Brain microvascular endothelial cell (primary cell): Measurements from ENCODE around the gene PCNX3.

Experiments used
- DNase-seq: peaks from one replicate; pipeline ENCODE4 v3.0.0-alpha.2; 2020
- H3K27ac ChIP-seq: fragments of 250-450 bp; sonication (Bioruptor Pico); 2 replicates; pipeline ENCODE4 v1.5.1; 2020; ENCODE audit warnings: mild to moderate bottlenecking, moderate library complexity
- H3K27me3 ChIP-seq: fragments of 250-450 bp; sonication (Bioruptor Pico); replicated peaks from 2 replicates; pipeline ENCODE4 v1.5.1; 2020; ENCODE audit warnings: mild to moderate bottlenecking
- H3K36me3 ChIP-seq: fragments of 250-450 bp; sonication (Bioruptor Pico); replicated peaks from 2 replicates; pipeline ENCODE4 v1.5.1; 2020; ENCODE audit warnings: mild to moderate bottlenecking
- H3K4me3 ChIP-seq: 2 replicates; pipeline ENCODE4 v1.5.1; 2011; ENCODE audit warnings: low read depth, mild to moderate bottlenecking, control low read depth, low read length, moderate library complexity
- CTCF ChIP-seq: IDR thresholded peaks from 2 replicates; pipeline ENCODE4 v1.5.1; 2011; ENCODE audit warnings: low read depth, mild to moderate bottlenecking, moderate library complexity, low read length, control low read depth, inconsistent platforms; ENCODE audit errors: missing control alignments
- in situ Hi-C: cut with HindIII; loops from 2 replicates; pipeline ENCODE4 v1.10.0; 2017; ENCODE audit warnings: low sequenced_read_pairs, low pct_ligation_motif_present

Gene PCNX3

DNA sequence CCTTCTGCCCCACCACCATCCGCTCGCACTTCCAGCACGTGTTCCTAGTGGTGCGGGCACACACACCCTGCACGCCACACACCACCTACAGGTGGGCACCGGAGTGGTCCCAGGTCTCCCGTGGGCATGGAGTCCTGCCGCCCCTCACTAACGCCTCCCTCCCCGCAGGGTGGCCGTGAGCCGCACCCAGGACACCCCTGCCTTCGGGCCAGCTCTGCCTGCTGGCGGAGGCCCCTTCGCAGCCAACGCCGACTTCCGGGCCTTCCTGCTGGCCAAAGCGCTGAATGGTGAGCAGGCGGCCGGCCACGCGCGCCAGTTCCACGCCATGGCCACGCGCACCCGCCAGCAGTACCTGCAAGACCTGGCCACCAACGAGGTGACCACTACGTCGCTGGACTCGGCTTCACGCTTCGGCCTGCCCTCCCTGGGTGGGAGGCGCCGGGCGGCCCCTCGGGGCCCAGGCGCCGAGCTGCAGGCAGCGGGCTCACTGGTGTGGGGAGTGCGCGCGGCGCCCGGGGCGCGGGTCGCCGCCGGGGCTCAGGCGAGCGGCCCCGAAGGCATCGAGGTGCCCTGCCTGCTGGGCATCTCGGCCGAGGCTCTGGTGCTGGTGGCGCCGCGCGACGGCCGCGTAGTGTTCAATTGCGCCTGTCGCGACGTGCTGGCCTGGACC lies 30.8 kb downstream of the PCNX3 start:
- no peak for DNase-seq
- Histone ChIP-seq H3K27ac (no peak overlapping the region), H3K27me3 (no peaks in the 10 kb centered on the region), H3K4me3 (no peak overlapping the region), H3K36me3 (peaks cover 19% of the 10 kb centered on the region)
- in situ Hi-C loops, result no loop called here
- no peak for TF ChIP-seq CTCF

DNA sequence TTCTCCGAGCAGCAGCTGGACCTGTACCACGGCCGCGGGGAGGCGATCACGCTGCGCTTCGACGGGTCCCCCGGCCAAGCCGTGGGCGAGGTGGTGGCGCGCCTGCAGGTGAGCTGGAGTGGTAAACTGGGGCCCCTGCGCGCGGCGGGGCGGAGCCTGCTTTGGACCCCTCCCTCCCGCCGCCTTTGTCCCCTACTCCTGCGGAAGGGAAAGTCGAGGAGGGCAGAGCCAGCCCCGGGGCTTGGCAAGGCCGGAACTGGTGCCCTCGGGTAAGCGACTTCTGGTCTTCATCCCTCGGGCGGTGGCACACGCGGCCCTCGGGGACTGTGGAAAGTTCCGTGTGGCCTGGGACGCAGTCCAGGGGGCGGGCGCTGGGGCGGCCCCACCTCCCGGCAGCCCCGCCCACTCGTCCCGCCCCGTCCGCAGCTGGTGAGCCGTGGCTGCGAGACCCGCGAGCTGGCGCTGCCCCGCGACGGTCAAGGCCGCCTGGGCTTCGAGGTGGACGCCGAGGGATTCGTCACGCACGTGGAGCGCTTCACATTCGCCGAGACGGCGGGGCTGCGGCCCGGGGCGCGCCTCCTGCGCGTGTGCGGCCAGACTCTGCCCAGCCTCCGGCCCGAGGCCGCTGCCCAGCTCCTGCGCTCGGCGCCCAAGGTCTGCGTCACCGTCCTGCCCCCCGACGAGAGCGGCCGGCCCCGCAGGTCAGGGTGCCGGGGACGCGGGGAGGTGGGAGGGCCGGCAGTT lies 31.6 kb downstream of the PCNX3 start:
- in situ Hi-C loops, result no loop called here
- Histone ChIP-seq H3K4me3 (peak overlapping the region; percentile 29), H3K27me3 (no peaks in the 10 kb centered on the region), H3K27ac (no peak overlapping the region), H3K36me3 (peaks cover 15% of the 10 kb centered on the region)
- DNase-seq, result no peak
- no peak for TF ChIP-seq CTCF

GRCh38 chr11:65648997-65649493 lies 33.5 kb downstream of the PCNX3 start:
- Histone ChIP-seq H3K27ac (no peak overlapping the region), H3K4me3 (no peak overlapping the region), H3K36me3 (peaks cover 23% of the 10 kb centered on the region), H3K27me3 (no peaks in the 10 kb centered on the region)
- in situ Hi-C loops, result no loop called here
- no peak for DNase-seq
- TF ChIP-seq CTCF, result no peak

DNA sequence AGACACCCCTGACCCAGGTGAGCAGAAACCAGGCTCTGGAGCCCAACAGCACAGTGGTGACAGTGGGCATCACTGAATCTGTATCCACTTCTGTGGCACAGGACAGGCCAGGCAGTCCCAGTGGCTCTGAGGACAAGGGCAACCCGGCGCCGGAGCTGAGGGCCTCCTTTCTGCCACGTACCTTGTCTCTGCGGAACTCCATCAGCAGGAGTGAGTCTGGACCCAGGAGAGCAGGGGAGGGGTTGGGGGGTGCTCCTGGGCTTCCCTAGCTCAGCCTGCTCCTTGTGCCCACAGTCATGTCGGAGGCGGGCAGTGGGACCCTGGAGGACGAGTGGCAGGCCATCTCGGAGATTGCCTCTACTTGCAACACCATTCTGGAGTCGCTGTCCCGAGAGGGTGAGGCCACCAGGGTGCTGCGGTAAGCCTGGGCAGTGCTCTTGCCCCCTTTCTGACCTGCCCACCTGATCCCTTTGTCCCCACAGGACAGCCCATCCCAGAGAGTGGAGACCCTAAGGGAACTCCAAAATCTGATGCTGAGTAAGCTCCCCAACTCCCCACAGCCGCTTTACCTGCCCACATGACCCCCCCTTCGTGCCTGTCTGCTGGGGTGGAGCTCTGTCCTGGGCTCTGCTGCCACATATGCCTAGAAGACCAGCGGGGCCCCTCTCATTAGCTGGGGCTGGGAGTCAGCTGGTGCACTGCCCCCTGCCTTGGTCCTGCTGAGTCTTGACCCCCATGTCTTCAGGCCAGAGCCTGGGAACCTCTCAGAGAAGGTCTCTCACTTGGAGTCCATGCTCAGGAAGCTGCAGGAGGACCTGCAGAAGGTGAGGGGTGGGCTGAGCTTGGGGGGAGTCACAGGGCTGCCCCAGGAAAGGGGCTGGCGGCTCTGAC lies 34.3 kb downstream of the PCNX3 start:
- Histone ChIP-seq H3K4me3 (no peak overlapping the region), H3K36me3 (peaks cover 32% of the 10 kb centered on the region), H3K27ac (no peak overlapping the region), H3K27me3 (no peaks in the 10 kb centered on the region)
- no peak for TF ChIP-seq CTCF
- DNase-seq, result no peak
- in situ Hi-C loops, result no loop called here

DNA sequence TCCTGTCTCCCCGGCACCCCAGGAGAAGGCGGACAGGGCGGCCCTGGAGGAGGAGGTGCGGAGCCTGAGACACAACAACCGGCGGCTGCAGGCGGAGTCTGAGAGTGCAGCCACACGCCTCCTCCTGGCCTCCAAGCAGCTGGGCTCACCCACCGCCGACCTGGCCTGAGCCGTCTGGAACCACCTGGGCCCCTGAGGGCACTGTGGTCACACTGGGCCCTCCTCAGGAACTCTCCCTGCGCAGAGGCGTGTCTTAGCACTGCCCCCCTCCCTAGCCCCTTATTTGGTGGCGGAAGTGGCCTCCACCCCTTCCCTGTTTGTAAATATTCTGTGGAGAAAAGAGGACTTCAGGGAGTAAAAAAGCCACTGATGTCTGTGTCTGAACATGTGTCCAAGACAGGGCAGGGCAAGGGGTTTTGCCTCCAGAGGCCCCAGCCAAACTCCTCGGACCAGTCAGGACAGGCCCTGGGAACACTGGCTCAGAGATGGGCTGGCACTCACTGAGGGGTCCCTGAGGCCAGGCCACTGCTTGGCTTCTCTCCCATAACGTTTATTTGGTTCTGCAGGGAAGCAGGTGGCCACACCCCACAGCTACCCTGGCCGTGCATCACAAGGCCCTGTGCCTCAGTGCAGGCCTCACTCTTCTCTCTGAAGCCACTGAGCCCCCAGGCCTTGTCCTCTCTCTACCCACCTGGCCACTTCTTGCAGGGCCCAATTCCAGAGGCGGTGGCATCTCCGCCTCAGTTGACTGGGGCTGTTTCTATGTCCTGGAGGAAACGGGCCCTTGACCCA lies 35.2 kb downstream of the PCNX3 start:
- Histone ChIP-seq H3K27me3 (no peaks in the 10 kb centered on the region), H3K27ac (no peak overlapping the region), H3K36me3 (peaks cover 40% of the 10 kb centered on the region), H3K4me3 (no peak overlapping the region)
- TF ChIP-seq CTCF, result no peak
- no peak for DNase-seq
- in situ Hi-C loops, result no loop called here
